GM19025 (cell line): ENCODE data around the gene DGKG.

Source experiments
- ATAC-seq: cut with Tn5 transposase; IDR thresholded peaks from one replicate; pipeline ENCODE4 v1.9.1; 2021; ENCODE audit warnings: mild to moderate bottlenecking, low read depth, moderate library complexity; ENCODE audit not compliant: unreplicated experiment

DGKG gene

GRCh38 chr3:186368717-186369116, 6.7 kb upstream of the DGKG start:
- no peak for ATAC-seq

- no peak for ATAC-seq
Measured at GRCh38 chr3:186368176-186368575, 6.1 kb upstream of the DGKG start.

GRCh38 chr3:186367631-186368030, 5.6 kb upstream of the DGKG start:
- ATAC-seq, result no peak

- no peak for ATAC-seq
Measured at GRCh38 chr3:186366206-186366605, 4.2 kb upstream of the DGKG start.

GRCh38 chr3:186365202-186365974, 3.4 kb upstream of the DGKG start:
- ATAC-seq, result no peak

GRCh38 chr3:186362988-186363387, 954 bp upstream of the DGKG start:
- ATAC-seq, result no peak

- ATAC-seq, result no peak
Measured at GRCh38 chr3:186362537-186362842, 456 bp upstream of the DGKG start.

GRCh38 chr3:186361246-186361761, 730 bp downstream of the DGKG start:
- ATAC-seq, result no peak

- no peak for ATAC-seq
Measured at GRCh38 chr3:186360779-186361178, 1.3 kb downstream of the DGKG start.

GRCh38 chr3:186359078-186359477, 3.0 kb downstream of the DGKG start:
- no peak for ATAC-seq

- no peak for ATAC-seq
Measured at GRCh38 chr3:186356152-186356551, 5.9 kb downstream of the DGKG start.

- no peak for ATAC-seq
Measured at GRCh38 chr3:186354100-186354499, 7.9 kb downstream of the DGKG start.

- no peak for ATAC-seq
Measured at GRCh38 chr3:186352369-186352768, 9.7 kb downstream of the DGKG start.

- ATAC-seq, result no peak
Measured at GRCh38 chr3:186342197-186342596, 19.8 kb downstream of the DGKG start.

GRCh38 chr3:186340204-186340603, 21.8 kb downstream of the DGKG start:
- no peak for ATAC-seq

GRCh38 chr3:186339180-186339918, 22.7 kb downstream of the DGKG start:
- ATAC-seq, result no peak

GRCh38 chr3:186333256-186333655, 28.8 kb downstream of the DGKG start:
- ATAC-seq, result no peak

GRCh38 chr3:186330772-186331460, 31.1 kb downstream of the DGKG start:
- no peak for ATAC-seq

GRCh38 chr3:186329589-186329988, 32.4 kb downstream of the DGKG start:
- no peak for ATAC-seq

- ATAC-seq, result no peak
Measured at GRCh38 chr3:186327912-186328487, 34.0 kb downstream of the DGKG start.

- no peak for ATAC-seq
Measured at GRCh38 chr3:186322761-186323160, 39.3 kb downstream of the DGKG start.
